HepG2 (cell line): Measurements from ENCODE around the gene ZCCHC9. TPM values are rescaled to one million over a fixed set of nuclear protein-coding genes. Genes with fewer than 3 reads are reported as not detected.

Experiments used
- AHDC1 ChIP-seq: sonication (generic); formaldehyde crosslinking; IDR thresholded peaks from 2 replicates; pipeline ENCODE4 v1.5.1; 2020; ENCODE audit warnings: mild to moderate bottlenecking, missing genetic modification reagents, borderline replicate concordance
- CREBL2 ChIP-seq: sonication (generic); formaldehyde crosslinking; IDR thresholded peaks from 2 replicates; pipeline ENCODE4 v1.8.1; 2023; ENCODE audit warnings: missing genetic modification reagents, mild to moderate bottlenecking, borderline replicate concordance
- FOXK2 ChIP-seq: fragments of 450-650 bp; IDR thresholded peaks from 2 replicates; pipeline ENCODE4 v1.6.1; 2016
- KLF11 ChIP-seq: IDR thresholded peaks from 2 replicates; pipeline ENCODE4 v1.6.1; 2016; ENCODE audit warnings: missing compliant biosample characterization
- MED8 ChIP-seq: sonication (generic); formaldehyde crosslinking; IDR thresholded peaks from 2 replicates; pipeline ENCODE4 v1.8.1; 2023; ENCODE audit warnings: mild to moderate bottlenecking, missing genetic modification reagents; ENCODE audit not compliant: insufficient replicate concordance
- NFRKB ChIP-seq: fragments of 450-650 bp; IDR thresholded peaks from 2 replicates; pipeline ENCODE4 v1.6.1; 2017
- NFYC ChIP-seq: IDR thresholded peaks from 2 replicates; pipeline ENCODE4 v1.6.1; 2016; ENCODE audit warnings: missing genetic modification reagents, missing compliant biosample characterization
- PCBP2 ChIP-seq: fragments of 200-400 bp; formaldehyde crosslinking; optimal IDR thresholded peaks from 2 replicates; pipeline ENCODE3; 2018; ENCODE audit warnings: low read length, low read depth; ENCODE audit not compliant: poor library complexity, severe bottlenecking
- RORA ChIP-seq: sonication (generic); formaldehyde crosslinking; IDR thresholded peaks from 2 replicates; pipeline ENCODE4 v1.5.0; 2020; ENCODE audit warnings: mild to moderate bottlenecking, missing genetic modification reagents, moderate library complexity
- ZKSCAN1 ChIP-seq: fragments of 150-350 bp; IDR thresholded peaks from 2 replicates; pipeline ENCODE4 v1.6.1; 2014; ENCODE audit warnings: low read length
- ZMYM3 ChIP-seq: sonication (generic); formaldehyde crosslinking; IDR thresholded peaks from 2 replicates; pipeline ENCODE4 v1.5.1; 2020; ENCODE audit warnings: mild to moderate bottlenecking, missing genetic modification reagents
- ZNF263 ChIP-seq: sonication (generic); formaldehyde crosslinking; IDR thresholded peaks from 2 replicates; pipeline ENCODE4 v1.4.0; 2020; ENCODE audit warnings: missing genetic modification reagents
- ZNF407 ChIP-seq: sonication (generic); formaldehyde crosslinking; IDR thresholded peaks from one replicate; pipeline ENCODE4 v1.5.1; 2020; ENCODE audit warnings: mild to moderate bottlenecking, missing genetic modification reagents; ENCODE audit errors: not compliant biosample characterization
- ZNF577 ChIP-seq: sonication (generic); formaldehyde crosslinking; IDR thresholded peaks from 2 replicates; pipeline ENCODE4 v1.4.0; 2020; ENCODE audit warnings: mild to moderate bottlenecking, low read depth, missing genetic modification reagents, borderline replicate concordance
- ZNF619 ChIP-seq: sonication (generic); formaldehyde crosslinking; IDR thresholded peaks from 2 replicates; pipeline ENCODE4 v1.4.0; 2020; ENCODE audit warnings: mild to moderate bottlenecking, missing genetic modification reagents
- polyA plus RNA-seq, 8 experiments: library from polyadenylated mRNA; depleted of rRNA in 3 of 8; stranded (reverse) in 7 of 8; unstranded in 1 of 8; fragments of >200 nt; fragmentation: Illumina TruSeq in 4 of 8; extraction: Trizol in 4 of 8; gene quantifications; 2 replicates each; pipeline versions ENCODE4 v1.2.1 to v1.2.3, GENCODE V29; 2011 to 2016; ENCODE audit warnings: low read depth in 4 of 8, missing spikeins in 1 of 8, mixed read lengths in 1 of 8; ENCODE audit not compliant: insufficient read depth in 1 of 8
- total RNA-seq, 5 experiments: library from RNA; depleted of rRNA; stranded (reverse); fragments of >200 nt; fragmentation: Illumina TruSeq; extraction: Trizol; gene quantifications; 2 replicates each; pipeline ENCODE4 v1.2.3, GENCODE V29; 2016; ENCODE audit warnings: low read depth in 1 of 5

The ZCCHC9 gene
- total and polyA plus RNA-seq, 2 of the 13 experiments (the other 11 are each of a cell fraction or from before 2014, with no cell fraction given): 28.7 to 52.5 TPM

GRCh38 chr5:81301271-81302015 is at the start of gene ZCCHC9 (continued):
- 0 out of 2 replicates have a peak, but pooled peaks have one; percentile 39 for TF ChIP-seq ZNF263 (CRISPR knock-in tag)
- TF ChIP-seq ZKSCAN1: 0 out of 2 replicates have a peak, but pooled peaks have one; percentile 32
- TF ChIP-seq NFRKB: no peak
- peak; percentile 74 for TF ChIP-seq ZNF407
- peak; percentile 88; the same call in 1 of the 2 replicates for TF ChIP-seq KLF11
- TF ChIP-seq ZNF619: peak; percentile 79; the same call in 1 of the 2 replicates
- TF ChIP-seq PCBP2: no peak
- TF ChIP-seq NFYC (CRISPR knock-in tag): peak; percentile 47
- TF ChIP-seq ZMYM3 (CRISPR knock-in tag): peak; percentile 71; the same call in 1 of the 2 replicates
- TF ChIP-seq CREBL2: 0 out of 2 replicates have a peak, but pooled peaks have one; percentile 61
- TF ChIP-seq FOXK2: peak; percentile 18; the same call in 1 of the 2 replicates
- TF ChIP-seq AHDC1 (CRISPR knock-in tag): peak; percentile 59; the same call in 1 of the 2 replicates
- no peak for TF ChIP-seq RORA
- no peak for TF ChIP-seq ZNF577
- TF ChIP-seq MED8 (CRISPR knock-in tag): no peak
